B cell (primary cell): Measurements from ENCODE around the gene ANKDD1B. TPM values are rescaled to one million over a fixed set of nuclear protein-coding genes. Genes with fewer than 3 reads are reported as not detected.

Experiments
- ATAC-seq: fragments of 200-7000 bp; cut with Tn5 transposase; one replicate; pipeline ENCODE4 v1.10.0; 2021; ENCODE audit warnings: low read depth, mild to moderate bottlenecking, moderate number of reproducible peaks, moderate library complexity
- CTCF ChIA-PET: fragments of 350-600 bp; sonication (Branson Sonifier 250); formaldehyde crosslinking; loops from one replicate; lab custom pipeline; 2021; ENCODE audit warnings: antibody characterized with exemption, inconsistent platforms; lab: Charles Lee
- POLR2A ChIA-PET: fragments of 350-600 bp; sonication (Branson Sonifier 250); formaldehyde crosslinking; loops from one replicate; lab custom pipeline; 2021; ENCODE audit warnings: antibody characterized with exemption; lab: Charles Lee
- DNase-seq: peaks from one replicate; pipeline ENCODE4 v3.0.0; 2013
- H2AFZ ChIP-seq: 2 replicates; pipeline ENCODE4 v1.6.1; 2012; ENCODE audit warnings: mild to moderate bottlenecking, low read depth, low read length; ENCODE audit not compliant: insufficient read depth, poor library complexity, severe bottlenecking
- H3K27ac ChIP-seq, 2 donors: 1 replicate in 1 of 2; 2 replicates in 1 of 2; pipeline ENCODE4 v1.5.1; 2012 to 2013; ENCODE audit warnings: low read length in 2 of 2, mild to moderate bottlenecking in 2 of 2, moderate library complexity in 1 of 2
- H3K27me3 ChIP-seq, 4 experiments: fragments of 200-600 bp in 1 of 4; sonication (generic) in 1 of 4; replicated peaks in 1 of 4; 1 replicate in 2 of 4; 2 replicates in 2 of 4; pipeline versions ENCODE4 v1.6.1 to v1.7.0; 2013 to 2016; ENCODE audit warnings: low read length in 3 of 4, mild to moderate bottlenecking in 2 of 4, mixed read lengths in 1 of 4, moderate library complexity in 1 of 4; ENCODE audit not compliant: insufficient read depth in 4 of 4, control insufficient read depth in 3 of 4; ENCODE audit errors: control extremely low read depth in 1 of 4
- H3K36me3 ChIP-seq, 2 experiments: replicated peaks in 1 of 2; 1 replicate in 1 of 2; 2 replicates in 1 of 2; pipeline versions ENCODE4 v1.6.1 to v1.7.1; 2013; ENCODE audit warnings: low read length in 1 of 2; ENCODE audit not compliant: insufficient read depth in 2 of 2, control insufficient read depth in 1 of 2; ENCODE audit errors: control extremely low read depth in 1 of 2, extremely low read depth in 1 of 2
- H3K4me1 ChIP-seq, 2 donors: fragments of 200-600 bp in 1 of 2; sonication (generic) in 1 of 2; 1 replicate in 1 of 2; 2 replicates in 1 of 2; pipeline versions ENCODE4 v1.5.1 to v1.6.1; 2013 to 2017; ENCODE audit warnings: low read length in 2 of 2; ENCODE audit not compliant: control insufficient read depth in 2 of 2, insufficient read depth in 2 of 2
- H3K4me2 ChIP-seq: replicated peaks from 2 replicates; pipeline ENCODE3; 2012; ENCODE audit warnings: mild to moderate bottlenecking, low read depth, low read length; ENCODE audit not compliant: poor library complexity, severe bottlenecking
- H3K4me3 ChIP-seq, 5 experiments: fragments of 200-600 bp in 1 of 5; sonication (generic) in 1 of 5; 1 replicate in 3 of 5; 2 replicates in 2 of 5; pipeline versions ENCODE4 v1.5.1 to v1.7.0; 2011 to 2016; ENCODE audit warnings: low read length in 4 of 5, mild to moderate bottlenecking in 4 of 5, low read depth in 2 of 5, control low read depth in 1 of 5, moderate library complexity in 1 of 5; ENCODE audit not compliant: insufficient read depth in 1 of 5; ENCODE audit errors: control extremely low read depth in 1 of 5, extremely low read depth in 1 of 5
- H3K79me2 ChIP-seq: fragments of 200-600 bp; sonication (generic); one replicate; pipeline ENCODE4 v1.6.0; 2016; ENCODE audit warnings: low read length; ENCODE audit not compliant: control insufficient read depth, insufficient read depth
- H3K9ac ChIP-seq: fragments of 200-600 bp; sonication (generic); 2 replicates; pipeline ENCODE4 v1.6.1; 2017; ENCODE audit warnings: mild to moderate bottlenecking, low read length, moderate library complexity
- H3K9me3 ChIP-seq, 3 donors: one replicate each; pipeline versions ENCODE4 v1.6.1 to v1.7.1; 2013; ENCODE audit warnings: low read length in 2 of 3; ENCODE audit not compliant: control insufficient read depth in 2 of 3, insufficient read depth in 1 of 3; ENCODE audit errors: control extremely low read depth in 1 of 3
- H4K20me1 ChIP-seq: 2 replicates; pipeline ENCODE4 v1.6.0; 2012; ENCODE audit warnings: mild to moderate bottlenecking, low read length; ENCODE audit not compliant: insufficient read depth, control insufficient read depth, poor library complexity, severe bottlenecking
- H3K27ac Mint-ChIP-seq: one replicate; pipeline ENCODE4 v1.8.0; 2021; ENCODE audit warnings: mixed read lengths
- H3K27me3 Mint-ChIP-seq: one replicate; pipeline ENCODE4 v1.8.0; 2021; ENCODE audit warnings: mixed read lengths
- H3K4me1 Mint-ChIP-seq: one replicate; pipeline ENCODE4 v1.8.0; 2021; ENCODE audit warnings: mixed read lengths
- H3K4me3 Mint-ChIP-seq: one replicate; pipeline ENCODE4 v1.8.0; 2021; ENCODE audit warnings: mixed read lengths
- H3K9me3 Mint-ChIP-seq: one replicate; pipeline ENCODE4 v1.8.0; 2022; ENCODE audit warnings: mixed read lengths; ENCODE audit not compliant: insufficient read depth
- EZH2 ChIP-seq: IDR thresholded peaks from 2 replicates; pipeline ENCODE4 v1.6.1; 2012; ENCODE audit warnings: borderline replicate concordance, low read depth, mild to moderate bottlenecking, moderate library complexity, low read length; ENCODE audit not compliant: insufficient read depth, poor library complexity, severe bottlenecking
- WGBS: methylation state at CpG from one replicate; pipeline ENCODE4 v1.1.5; 2013; ENCODE audit warnings: missing lambda C conversion rate; ENCODE audit not compliant: insufficient coverage; 5-methylcytosine and 5-hydroxymethylcytosine counted together
- intact Hi-C: fragments of 100-400 bp; cut with micrococcal nuclease; formaldehyde crosslinking; loops from one replicate; pipeline ENCODE4 v1.10.0; 2022
- polyA plus RNA-seq: library from polyadenylated mRNA; depleted of rRNA; stranded (reverse); fragments of >200 nt; gene quantifications from 2 replicates; pipeline ENCODE4 v1.2.3, GENCODE V29; 2012
- total RNA-seq, 2 donors: library from RNA; stranded (reverse); fragments of 120-200 nt in 1 of 2; gene quantifications; 1 replicate in 1 of 2; 2 replicates in 1 of 2; pipeline versions ENCODE4 v1.2.3 to v1.2.4, GENCODE V29; 2013 to 2022
- TF ChIP-seq, protein P1 (sequence below): fragments of 200-600 bp; IDR thresholded peaks from one replicate; pipeline ENCODE4 v1.8.0; 2022; ENCODE audit warnings: antibody characterized with exemption, mild to moderate bottlenecking

The ANKDD1B gene
- total and polyA plus RNA-seq, 2 donors (not counting 1 experiment from before 2014, with no cell fraction given): 0.30 to 1.1 TPM

DNA sequence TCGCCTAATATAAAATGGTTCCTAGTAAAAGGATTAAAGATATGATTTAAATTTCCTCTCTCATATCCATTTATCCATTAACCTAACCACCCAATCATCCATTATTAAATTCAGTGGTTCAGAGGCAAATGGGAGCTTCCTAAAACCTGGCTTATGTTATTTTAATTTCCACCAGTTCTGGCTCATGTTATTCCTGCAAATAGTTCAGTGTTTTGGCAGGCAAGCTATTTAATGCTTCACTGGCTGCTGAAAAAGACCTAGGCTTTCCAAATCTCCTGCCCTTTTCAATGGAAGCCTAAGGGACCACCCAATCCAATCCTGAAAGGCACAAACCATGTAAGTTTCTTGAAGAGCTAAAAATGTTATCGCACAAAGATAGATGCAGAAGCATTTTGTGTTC, 53.7 kb downstream of the ANKDD1B start:
- Histone ChIP-seq H3K79me2 (no peaks in the 10 kb centered on the region), H3K9ac (no peak overlapping the region), H3K4me1 (peaks cover 5 to 13% of the 10 kb centered on the region in 2 donors), H3K9me3 (no peaks in the 10 kb centered on the region), H3K4me3 (no peak overlapping the region), H2AFZ (no peak overlapping the region), H4K20me1 (no peaks in the 10 kb centered on the region), H3K27ac (no peak overlapping the region), H3K36me3 (no peaks in the 10 kb centered on the region), H3K4me2 (no peak overlapping the region), H3K27me3 (no peaks in the 10 kb centered on the region)
- H3K4me1 Mint-ChIP-seq: peaks cover 17% of the 10 kb centered on the region
- H3K27me3 Mint-ChIP-seq: no peaks in the 10 kb centered on the region
- DNase-seq (no peak), ATAC-seq (no peak)
- H3K9me3 Mint-ChIP-seq: no peaks in the 10 kb centered on the region
- intact Hi-C loops: no loop called here
- H3K4me3 Mint-ChIP-seq: no peak overlapping the region
- H3K27ac Mint-ChIP-seq: no peak overlapping the region
- ChIA-PET CTCF (interaction anchor here (0.8 to 1.1 kb wide), 2 partner anchors 14 to 17 kb away, joined by 3 read pairs; no protein-coding TSS in a partner anchor), POLR2A (no interaction called here)
- no CpG with 5 or more reads among the region's 2 CpGs for WGBS
- no peak for TF ChIP-seq EZH2
- TF ChIP-seq, protein P1, sequence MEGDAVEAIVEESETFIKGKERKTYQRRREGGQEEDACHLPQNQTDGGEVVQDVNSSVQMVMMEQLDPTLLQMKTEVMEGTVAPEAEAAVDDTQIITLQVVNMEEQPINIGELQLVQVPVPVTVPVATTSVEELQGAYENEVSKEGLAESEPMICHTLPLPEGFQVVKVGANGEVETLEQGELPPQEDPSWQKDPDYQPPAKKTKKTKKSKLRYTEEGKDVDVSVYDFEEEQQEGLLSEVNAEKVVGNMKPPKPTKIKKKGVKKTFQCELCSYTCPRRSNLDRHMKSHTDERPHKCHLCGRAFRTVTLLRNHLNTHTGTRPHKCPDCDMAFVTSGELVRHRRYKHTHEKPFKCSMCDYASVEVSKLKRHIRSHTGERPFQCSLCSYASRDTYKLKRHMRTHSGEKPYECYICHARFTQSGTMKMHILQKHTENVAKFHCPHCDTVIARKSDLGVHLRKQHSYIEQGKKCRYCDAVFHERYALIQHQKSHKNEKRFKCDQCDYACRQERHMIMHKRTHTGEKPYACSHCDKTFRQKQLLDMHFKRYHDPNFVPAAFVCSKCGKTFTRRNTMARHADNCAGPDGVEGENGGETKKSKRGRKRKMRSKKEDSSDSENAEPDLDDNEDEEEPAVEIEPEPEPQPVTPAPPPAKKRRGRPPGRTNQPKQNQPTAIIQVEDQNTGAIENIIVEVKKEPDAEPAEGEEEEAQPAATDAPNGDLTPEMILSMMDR: no peak

DNA sequence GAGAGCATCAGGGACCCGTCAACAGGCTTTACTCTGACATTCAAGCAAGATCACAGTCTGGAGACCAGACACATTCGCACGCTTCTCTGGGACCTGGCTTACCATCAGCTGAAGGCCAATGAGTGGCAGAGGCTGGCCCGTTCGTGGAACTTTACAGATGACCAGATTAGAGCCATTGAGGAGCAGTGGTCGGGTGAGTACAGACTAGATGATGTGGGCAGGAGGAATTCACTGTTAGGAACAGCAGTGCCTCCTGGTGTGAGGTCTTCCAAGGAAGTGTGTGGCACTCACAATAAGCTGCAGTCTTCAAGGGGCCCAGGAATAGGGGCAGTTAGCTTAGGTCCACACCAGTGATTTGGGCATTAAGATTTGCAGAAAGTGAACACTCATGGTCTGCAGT, 55.5 kb downstream of the ANKDD1B start:
- no peaks in the 10 kb centered on the region for H3K9me3 Mint-ChIP-seq
- intact Hi-C loops: no loop called here
- TF ChIP-seq, protein P1: no peak
- TF ChIP-seq EZH2: no peak
- Histone ChIP-seq H3K36me3 (no peaks in the 10 kb centered on the region), H3K9me3 (no peaks in the 10 kb centered on the region), H3K4me1 (peaks cover 5 to 13% of the 10 kb centered on the region in 2 donors), H2AFZ (no peak overlapping the region), H3K9ac (no peak overlapping the region), H3K4me3 (no peak overlapping the region), H3K27ac (no peak overlapping the region), H3K79me2 (no peaks in the 10 kb centered on the region), H3K27me3 (no peaks in the 10 kb centered on the region), H3K4me2 (no peak overlapping the region), H4K20me1 (no peaks in the 10 kb centered on the region)
- no peak overlapping the region for H3K27ac Mint-ChIP-seq
- POLR2A ChIA-PET: no interaction called here
- 100% methylated on average over 6 of the region's 6 CpGs for WGBS
- H3K4me3 Mint-ChIP-seq: no peak overlapping the region
- H3K4me1 Mint-ChIP-seq: peaks cover 17% of the 10 kb centered on the region
- DNase-seq: no peak
- CTCF ChIA-PET: no interaction called here
- no peaks in the 10 kb centered on the region for H3K27me3 Mint-ChIP-seq
- no peak for ATAC-seq
